Measurements from ENCODE around the gene GTF2IRD1. TPM values are rescaled to one million over a fixed set of nuclear protein-coding genes. Genes with fewer than 3 reads are reported as not detected.

The GTF2IRD1 gene
- total RNA-seq, 1 donor: 6.4 TPM

- DNase-seq (ENCODE audit: low read depth): no peak
- H3K4me3 ChIP-seq (ENCODE audit: low read depth, low read length): no peak overlapping the region
- no peak for TF ChIP-seq CTCF (IDR thresholded peaks at IDR 0.05; ENCODE audit: insufficient read depth, low read length)
Measured at GRCh38 chr7:74499835-74500388, 46.2 kb downstream of the GTF2IRD1 start.

- DNase-seq (ENCODE audit: low read depth): no peak
- TF ChIP-seq CTCF (IDR thresholded peaks at IDR 0.05; ENCODE audit: insufficient read depth, low read length): no peak
- H3K4me3 ChIP-seq (ENCODE audit: low read depth, low read length): no peak overlapping the region
Measured at GRCh38 chr7:74501298-74501697, 47.6 kb downstream of the GTF2IRD1 start.

GRCh38 chr7:74502216-74502891 lies 48.6 kb downstream of the GTF2IRD1 start:
- no peak for DNase-seq (ENCODE audit: low read depth)
- TF ChIP-seq CTCF (IDR thresholded peaks at IDR 0.05; ENCODE audit: insufficient read depth, low read length): no peak
- H3K4me3 ChIP-seq (ENCODE audit: low read depth, low read length): no peak overlapping the region

- no peak for TF ChIP-seq CTCF (IDR thresholded peaks at IDR 0.05; ENCODE audit: insufficient read depth, low read length)
- DNase-seq (ENCODE audit: low read depth): no peak
- no peak overlapping the region for H3K4me3 ChIP-seq (ENCODE audit: low read depth, low read length)
Measured at GRCh38 chr7:74503061-74503460, 49.4 kb downstream of the GTF2IRD1 start.

- no peak for DNase-seq (ENCODE audit: low read depth)
- no peak overlapping the region for H3K4me3 ChIP-seq (ENCODE audit: low read depth, low read length)
- TF ChIP-seq CTCF (IDR thresholded peaks at IDR 0.05; ENCODE audit: insufficient read depth, low read length): no peak
Measured at GRCh38 chr7:74503943-74504342, 50.2 kb downstream of the GTF2IRD1 start.

GRCh38 chr7:74505471-74506324 lies 52.0 kb downstream of the GTF2IRD1 start:
- DNase-seq (ENCODE audit: low read depth): no peak
- no peak overlapping the region for H3K4me3 ChIP-seq (ENCODE audit: low read depth, low read length)
- no peak for TF ChIP-seq CTCF (IDR thresholded peaks at IDR 0.05; ENCODE audit: insufficient read depth, low read length)
